Activated CD4-positive, CD25-positive, alpha-beta regulatory T cell treated with anti-CD3 and anti-CD28 coated beads, Interleukin-2, amount 50 U/mL, for 24 hours (primary cell): ENCODE results near the gene DPH6.
"Not testable (repeated sequence)": the region's sequence is repeated elsewhere in the genome, so short reads cannot be mapped to it uniquely, and the experiment has no call there.

ENCODE experiments used
- ATAC-seq, 2 donors: fragments of 150-1000 bp; cut with Tn5 transposase; one replicate each; pipeline ENCODE4 v1.10.0; 2021; ENCODE audit warnings: mild to moderate bottlenecking in 1 of 2, moderate library complexity in 1 of 2

Gene DPH6

GRCh38 chr15:35545824-35546510 is at the start of gene DPH6:
Gene DPH6 (minus strand): TSS chr15:35546165. CDS start chr15:35546141, 24 bp downstream.
- peak; percentile 93 to 95 for ATAC-seq

- ATAC-seq: no peak
Measured at GRCh38 chr15:35595656-35596055, 49.7 kb upstream of the DPH6 start.

GRCh38 chr15:35591987-35592386 is 46.0 kb upstream of the DPH6 start:
- ATAC-seq: not testable (repeated sequence)

GRCh38 chr15:35583863-35584528 is 38.0 kb upstream of the DPH6 start:
- no peak for ATAC-seq

- ATAC-seq: no peak
Measured at GRCh38 chr15:35580606-35581005, 34.6 kb upstream of the DPH6 start.

GRCh38 chr15:35567392-35567791 is 21.4 kb upstream of the DPH6 start:
- no peak for ATAC-seq

- ATAC-seq: no peak
Measured at GRCh38 chr15:35566991-35567390, 21.0 kb upstream of the DPH6 start.

GRCh38 chr15:35565901-35566300 is 19.9 kb upstream of the DPH6 start:
- ATAC-seq: no peak

- ATAC-seq: no peak
Measured at GRCh38 chr15:35562641-35563040, 16.7 kb upstream of the DPH6 start.

GRCh38 chr15:35561308-35561707 is 15.3 kb upstream of the DPH6 start:
- no peak for ATAC-seq

- ATAC-seq: no peak
Measured at GRCh38 chr15:35560870-35561269, 14.9 kb upstream of the DPH6 start.

GRCh38 chr15:35560258-35560657 is 14.3 kb upstream of the DPH6 start:
- no peak for ATAC-seq

GRCh38 chr15:35559683-35560082 is 13.7 kb upstream of the DPH6 start:
- no peak for ATAC-seq

- peak; percentile 79 to 93 for ATAC-seq
Measured at GRCh38 chr15:35557544-35557943, 11.6 kb upstream of the DPH6 start.

- no peak for ATAC-seq
Measured at GRCh38 chr15:35557012-35557411, 11.0 kb upstream of the DPH6 start.

- ATAC-seq: no peak
Measured at GRCh38 chr15:35555244-35555643, 9.3 kb upstream of the DPH6 start.

- ATAC-seq: no peak
Measured at GRCh38 chr15:35550957-35551356, 5.0 kb upstream of the DPH6 start.

- no peak for ATAC-seq
Measured at GRCh38 chr15:35549567-35549966, 3.6 kb upstream of the DPH6 start.

GRCh38 chr15:35548435-35548834 is 2.5 kb upstream of the DPH6 start:
- no peak for ATAC-seq

- ATAC-seq: no peak
Measured at GRCh38 chr15:35547775-35548364, 1.9 kb upstream of the DPH6 start.

GRCh38 chr15:35546511-35547381 is 781 bp upstream of the DPH6 start:
- ATAC-seq: no peak

- peak in 1 of 2 donors; percentile 6 for ATAC-seq
Measured at GRCh38 chr15:35545316-35545823, 595 bp downstream of the DPH6 start.

GRCh38 chr15:35540885-35541284 is 5.1 kb downstream of the DPH6 start:
- no peak for ATAC-seq
